ENCODE measurements around the gene SPACA6.
A peak's percentile ranks its signal among the peaks of the same experiment; 100 is the strongest.
"Not testable (repeated sequence)": the region's sequence is repeated elsewhere in the genome, so short reads cannot be mapped to it uniquely, and the experiment has no call there.

Gene SPACA6

GRCh38 chr19:51693260-51693659 lies at the start of gene SPACA6:
Gene SPACA6, plus strand, starts transcription at chr19:51693330. Its CDS starts 197 bp downstream, at chr19:51693527.
- TF ChIP-seq JUND (IDR thresholded peaks at IDR 0.05; ENCODE audit: low read depth) = no peak
- in situ Hi-C loops (cut with HindIII; ENCODE audit: low pct_unique_long_range_greater_than_20kb, low sequenced_read_pairs) = no loop called here

GRCh38 chr19:51644636-51645271 lies 48.4 kb upstream of the SPACA6 start:
- in situ Hi-C loops (cut with HindIII; ENCODE audit: low pct_unique_long_range_greater_than_20kb, low sequenced_read_pairs) = no loop called here
- TF ChIP-seq JUND (IDR thresholded peaks at IDR 0.05; ENCODE audit: low read depth) = no peak
- DNase-seq (ENCODE audit: low read depth in 1 of 2, low spot score in 1 of 2) = no peak

More at GRCh38 chr19:51693260-51693659, at the start of gene SPACA6:
- no peak for DNase-seq (ENCODE audit: low read depth in 1 of 2, low spot score in 1 of 2)

GRCh38 chr19:51646730-51647129 lies 46.4 kb upstream of the SPACA6 start, which contains the start of gene SIGLEC14:
Gene SIGLEC14, minus strand, starts transcription at chr19:51646825. Its CDS starts 66 bp downstream, at chr19:51646759.
- in situ Hi-C loops (cut with HindIII; ENCODE audit: low pct_unique_long_range_greater_than_20kb, low sequenced_read_pairs); DNase-seq (ENCODE audit: low read depth in 1 of 2, low spot score in 1 of 2): not testable (repeated sequence)

- no peak for TF ChIP-seq JUND (IDR thresholded peaks at IDR 0.05; ENCODE audit: low read depth)
- in situ Hi-C loops (cut with HindIII; ENCODE audit: low pct_unique_long_range_greater_than_20kb, low sequenced_read_pairs) = no loop called here
- DNase-seq (ENCODE audit: low read depth in 1 of 2, low spot score in 1 of 2) = no peak
Measured at GRCh38 chr19:51647318-51647717, 45.8 kb upstream of the SPACA6 start.

- in situ Hi-C loops (cut with HindIII; ENCODE audit: low pct_unique_long_range_greater_than_20kb, low sequenced_read_pairs) = no loop called here
- no peak for TF ChIP-seq JUND (IDR thresholded peaks at IDR 0.05; ENCODE audit: low read depth)
- DNase-seq (ENCODE audit: low read depth in 1 of 2, low spot score in 1 of 2) = no peak
Measured at GRCh38 chr19:51651216-51651846, 41.8 kb upstream of the SPACA6 start.

GRCh38 chr19:51652266-51652665 lies 40.9 kb upstream of the SPACA6 start:
- in situ Hi-C loops (cut with HindIII; ENCODE audit: low pct_unique_long_range_greater_than_20kb, low sequenced_read_pairs) = no loop called here
- DNase-seq (ENCODE audit: low read depth in 1 of 2, low spot score in 1 of 2) = no peak
- no peak for TF ChIP-seq JUND (IDR thresholded peaks at IDR 0.05; ENCODE audit: low read depth)

- DNase-seq (ENCODE audit: low read depth in 1 of 2, low spot score in 1 of 2) = no peak
- in situ Hi-C loops (cut with HindIII; ENCODE audit: low pct_unique_long_range_greater_than_20kb, low sequenced_read_pairs) = no loop called here
- no peak for TF ChIP-seq JUND (IDR thresholded peaks at IDR 0.05; ENCODE audit: low read depth)
Measured at GRCh38 chr19:51653162-51653561, 40.0 kb upstream of the SPACA6 start.

GRCh38 chr19:51654783-51655182 lies 38.3 kb upstream of the SPACA6 start:
- TF ChIP-seq JUND (IDR thresholded peaks at IDR 0.05; ENCODE audit: low read depth) = no peak
- in situ Hi-C loops (cut with HindIII; ENCODE audit: low pct_unique_long_range_greater_than_20kb, low sequenced_read_pairs) = no loop called here
- peak in 1 of 2 experiments; percentile 36 for DNase-seq (ENCODE audit: low read depth in 1 of 2, low spot score in 1 of 2)

GRCh38 chr19:51660975-51661600 lies 32.0 kb upstream of the SPACA6 start:
- DNase-seq (ENCODE audit: low read depth in 1 of 2, low spot score in 1 of 2) = peak; percentile 6 to 78
- no peak for TF ChIP-seq JUND (IDR thresholded peaks at IDR 0.05; ENCODE audit: low read depth)
- in situ Hi-C loops (cut with HindIII; ENCODE audit: low pct_unique_long_range_greater_than_20kb, low sequenced_read_pairs) = no loop called here

- no peak for DNase-seq (ENCODE audit: low read depth in 1 of 2, low spot score in 1 of 2)
- no peak for TF ChIP-seq JUND (IDR thresholded peaks at IDR 0.05; ENCODE audit: low read depth)
- in situ Hi-C loops (cut with HindIII; ENCODE audit: low pct_unique_long_range_greater_than_20kb, low sequenced_read_pairs) = no loop called here
Measured at GRCh38 chr19:51663650-51664049, 29.5 kb upstream of the SPACA6 start.

GRCh38 chr19:51664131-51664530 lies 29.0 kb upstream of the SPACA6 start:
- in situ Hi-C loops (cut with HindIII; ENCODE audit: low pct_unique_long_range_greater_than_20kb, low sequenced_read_pairs) = no loop called here
- no peak for TF ChIP-seq JUND (IDR thresholded peaks at IDR 0.05; ENCODE audit: low read depth)
- DNase-seq (ENCODE audit: low read depth in 1 of 2, low spot score in 1 of 2) = no peak

- DNase-seq (ENCODE audit: low read depth in 1 of 2, low spot score in 1 of 2) = no peak
- no peak for TF ChIP-seq JUND (IDR thresholded peaks at IDR 0.05; ENCODE audit: low read depth)
- in situ Hi-C loops (cut with HindIII; ENCODE audit: low pct_unique_long_range_greater_than_20kb, low sequenced_read_pairs) = no loop called here
Measured at GRCh38 chr19:51664997-51665396, 28.1 kb upstream of the SPACA6 start.

- in situ Hi-C loops (cut with HindIII; ENCODE audit: low pct_unique_long_range_greater_than_20kb, low sequenced_read_pairs) = no loop called here
- no peak for DNase-seq (ENCODE audit: low read depth in 1 of 2, low spot score in 1 of 2)
- no peak for TF ChIP-seq JUND (IDR thresholded peaks at IDR 0.05; ENCODE audit: low read depth)
Measured at GRCh38 chr19:51668216-51668615, 24.9 kb upstream of the SPACA6 start.

GRCh38 chr19:51675911-51676565 lies 17.1 kb upstream of the SPACA6 start:
- in situ Hi-C loops (cut with HindIII; ENCODE audit: low pct_unique_long_range_greater_than_20kb, low sequenced_read_pairs) = not testable (repeated sequence)
- DNase-seq (ENCODE audit: low read depth in 1 of 2, low spot score in 1 of 2) = peak in 1 of 2 experiments; percentile 25

All from T47D (cell line).